Measurements from ENCODE around the gene XRCC1. TPM values are rescaled to one million over a fixed set of nuclear protein-coding genes. Genes with fewer than 3 reads are reported as not detected.

XRCC1 gene
- total and polyA plus RNA-seq, 2 of the 4 experiments (the other 2 are of a cell fraction) = 12.5 to 21.3 TPM

DNA sequence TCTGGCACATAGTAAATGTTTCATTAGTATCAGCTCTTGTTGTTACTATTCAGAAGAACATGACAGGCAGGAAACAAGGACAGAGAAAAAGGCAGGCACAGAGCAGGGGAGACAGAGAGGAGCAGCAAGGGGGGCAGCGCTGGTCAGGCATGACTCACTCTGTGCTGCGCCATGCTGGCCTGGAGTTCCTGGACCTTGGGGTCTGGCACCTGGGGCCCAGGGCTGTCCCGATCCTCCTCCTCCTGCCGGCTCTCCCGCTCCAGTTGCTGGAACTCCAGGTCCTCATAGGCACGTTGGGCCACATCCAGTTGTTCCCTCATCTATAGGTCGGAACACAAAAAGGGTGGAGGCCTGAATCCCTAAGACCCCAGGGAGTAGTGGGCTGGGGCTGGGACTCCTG lies 78.4 kb downstream of the XRCC1 start:
- no peak for ATAC-seq (ENCODE audit: low read depth)
- no peak overlapping the region for H3K23ac ChIP-seq (ENCODE audit: low read depth, low read length)

More for the DNA sequence above, 78.4 kb downstream of the XRCC1 start:
- H2AFZ ChIP-seq (replicated peaks; ENCODE audit: low read length, poor library complexity) = no peak overlapping the region
- no peak overlapping the region for H3K9ac ChIP-seq (ENCODE audit: low read depth, low read length)
- no peak overlapping the region for H2BK20ac ChIP-seq (ENCODE audit: low read depth, low read length)
- H3K27me3 ChIP-seq (ENCODE audit: control insufficient read depth, insufficient read depth, low read length) = no peaks in the 10 kb centered on the region
- H2BK120ac ChIP-seq (ENCODE audit: low read depth, low read length) = no peak overlapping the region
- no peak overlapping the region for H4K8ac ChIP-seq (ENCODE audit: low read depth in 2 of 2, low read length in 2 of 2)
- intact Hi-C loops (cut with micrococcal nuclease) = no loop called here
- H2BK5ac ChIP-seq (ENCODE audit: low read depth, low read length, poor library complexity, severe bottlenecking) = no peak overlapping the region
- no peaks in the 10 kb centered on the region; the same call in 1 of the 2 replicates for H4K20me1 ChIP-seq (ENCODE audit: insufficient read depth, low read length)
- peaks cover 21% of the 10 kb centered on the region for H3K36me3 ChIP-seq (ENCODE audit: control insufficient read depth, insufficient read depth, low read length)
- no peaks in the 10 kb centered on the region for H3K4me1 ChIP-seq (ENCODE audit: control insufficient read depth, insufficient read depth, low read length)
- no peak overlapping the region for H3K27ac ChIP-seq (ENCODE audit: insufficient read depth, low read length)
- WGBS, 2 experiments (ENCODE audit: extremely low coverage in 2 of 2, insufficient read length in 1 of 2) = 67% methylated on average over 1 of the region's 7 CpGs; no CpG with 5 or more reads in 1 of the 2 experiments
- dilution Hi-C loops (cut with HindIII; ENCODE audit: low sequenced_read_pairs, unreplicated experiment) = no loop called here
- H2BK15ac ChIP-seq (ENCODE audit: low read depth, low read length) = no peak overlapping the region
- in situ Hi-C loops (cut with MboI; ENCODE audit: low sequenced_read_pairs) = no loop called here
- BruUV-seq (replicated peaks) = no TSS peak
- no peak for TF ChIP-seq MAFK (IDR thresholded peaks at IDR 0.05; ENCODE audit: low read depth, low read length)
- no peak for TF ChIP-seq NFE2L2 (IDR thresholded peaks at IDR 0.05; ENCODE audit: low read depth, low read length)
- no peak for TF ChIP-seq RFX5 (IDR thresholded peaks at IDR 0.05; ENCODE audit: low read depth, low read length)
- no peak for TF ChIP-seq CHD1 (IDR thresholded peaks at IDR 0.05; ENCODE audit: low read depth, low read length)
- TF ChIP-seq FOS (IDR thresholded peaks at IDR 0.05; ENCODE audit: low read depth, low read length) = no peak
- TF ChIP-seq RAD21 (IDR thresholded peaks at IDR 0.05; ENCODE audit: low read length) = no peak
- no peak overlapping the region for H3K4me2 ChIP-seq (ENCODE audit: low read depth, low read length)
- no peak overlapping the region for H4K5ac ChIP-seq (ENCODE audit: low read depth, low read length)
- H3K4ac ChIP-seq (ENCODE audit: low read depth, low read length) = no peak overlapping the region
- ChIA-PET CTCF (no interaction called here), POLR2A (ENCODE audit: unreplicated experiment) (no interaction called here)
- H4K91ac ChIP-seq (ENCODE audit: insufficient read depth, low read depth, low read length) = no peak overlapping the region
- H3K18ac ChIP-seq (ENCODE audit: low read depth, low read length) = no peak overlapping the region
- H3K9me3 ChIP-seq (ENCODE audit: control insufficient read depth, insufficient read depth, low read length) = no peaks in the 10 kb centered on the region
- H3K14ac ChIP-seq (replicated peaks; ENCODE audit: low read depth, low read length) = no peak overlapping the region
- H2AK9ac ChIP-seq (replicated peaks; ENCODE audit: low read depth, low read length, poor library complexity) = no peak overlapping the region
- no peak overlapping the region for H3K56ac ChIP-seq (ENCODE audit: extremely low read depth, insufficient read depth, low read length)
- H2AK5ac ChIP-seq (ENCODE audit: low read depth, low read length) = no peak overlapping the region
- peaks cover 0 to 1% of the 10 kb centered on the region in 2 experiments; a peak in 2 of 4 replicates for H3K79me1 ChIP-seq (ENCODE audit: low read depth in 1 of 2, low read length in 2 of 2)
- no peak overlapping the region for H3K4me3 ChIP-seq (ENCODE audit: insufficient read depth, low read depth, low read length)
- H3K9me1 ChIP-seq (ENCODE audit: insufficient read depth, low read length) = no peaks in the 10 kb centered on the region
- DNase-seq = no peak
